Activated CD4-positive, alpha-beta T cell treated with anti-CD3 and anti-CD28 coated beads for 36 hours (primary cell): Measurements from ENCODE around the gene COL20A1. TPM values are rescaled to one million over a fixed set of nuclear protein-coding genes. Genes with fewer than 3 reads are reported as not detected.
"Not testable (repeated sequence)": the region's sequence is repeated elsewhere in the genome, so short reads cannot be mapped to it uniquely, and the experiment has no call there.

ENCODE experiments used
- ATAC-seq: fragments of 200-7000 bp; cut with Tn5 transposase; one replicate; pipeline ENCODE4 v1.10.0; 2021; ENCODE audit warnings: mild to moderate bottlenecking, moderate library complexity
- CTCF ChIA-PET: fragments of 350-600 bp; sonication (Branson Sonifier 250); formaldehyde crosslinking; loops from one replicate; lab custom pipeline; 2021; ENCODE audit warnings: antibody characterized with exemption; lab: Charles Lee
- POLR2A ChIA-PET: fragments of 350-600 bp; sonication (Branson Sonifier 250); formaldehyde crosslinking; loops from one replicate; lab custom pipeline; 2021; ENCODE audit warnings: antibody characterized with exemption, inconsistent platforms; lab: Charles Lee
- DNase-seq: peaks from one replicate; pipeline ENCODE4 v3.0.0-alpha.2; 2020
- H3K27ac Mint-ChIP-seq: one replicate; pipeline ENCODE4 v1.8.0; 2021; ENCODE audit warnings: mixed read lengths
- H3K27me3 Mint-ChIP-seq: one replicate; pipeline ENCODE4 v1.8.0; 2021; ENCODE audit warnings: mixed read lengths
- H3K36me3 Mint-ChIP-seq: one replicate; pipeline ENCODE4 v1.8.0; 2021; ENCODE audit warnings: low read depth, mixed read lengths
- H3K4me1 Mint-ChIP-seq: one replicate; pipeline ENCODE4 v1.8.0; 2021; ENCODE audit warnings: mixed read lengths
- H3K4me3 Mint-ChIP-seq: one replicate; pipeline ENCODE4 v1.8.0; 2021; ENCODE audit warnings: mild to moderate bottlenecking, moderate library complexity, mixed read lengths
- H3K9me3 Mint-ChIP-seq: one replicate; pipeline ENCODE4 v1.8.0; 2021; ENCODE audit warnings: low read depth, mixed read lengths
- intact Hi-C, 2 experiments: fragments of 100-400 bp; cut with DNase I in 1 of 2; cut with micrococcal nuclease in 1 of 2; formaldehyde crosslinking; loops; one replicate each; pipeline versions ENCODE4 v1.14.2 to v1.15.1; 2022 to 2024; cut with DNase I, micrococcal nuclease
- total RNA-seq, 2 experiments: library from RNA; stranded (reverse); gene quantifications; one replicate each; pipeline ENCODE4 v1.2.3, GENCODE V29; 2021

The COL20A1 gene
- total RNA-seq: under 1 TPM; 0.04 to 0.09 TPM

DNA sequence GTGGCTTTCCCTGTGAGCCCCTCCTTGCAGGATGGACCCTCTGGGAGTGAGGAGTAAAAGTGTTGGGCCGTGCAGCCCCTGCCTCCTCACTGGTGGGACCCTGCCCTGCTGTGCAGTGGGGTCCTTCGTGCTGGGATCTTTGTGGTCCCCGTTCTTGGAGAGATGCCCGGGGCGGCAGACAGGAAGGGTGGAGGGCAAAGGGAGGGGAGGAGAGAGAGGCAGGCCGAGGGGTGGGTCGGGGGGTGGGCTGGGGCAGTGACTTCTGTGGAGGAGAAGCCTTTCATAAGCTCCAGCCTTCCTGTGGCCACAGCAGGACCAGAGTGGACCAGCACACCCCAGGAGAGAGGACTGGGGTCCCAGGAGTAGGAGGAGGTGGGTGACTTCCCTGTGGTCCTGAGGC, at the start of gene COL20A1:
Gene COL20A1 (plus strand): TSS at position 283 of the 400 bp plus-strand sequence. CDS start 1,922 bp downstream, outside the sequence.
- POLR2A ChIA-PET: interaction anchor here (0.6 kb wide), 1 partner anchor 220 kb away, joined by 3 read pairs; no protein-coding TSS in a partner anchor
- H3K36me3 Mint-ChIP-seq: peaks cover 6% of the 10 kb centered on the region
- no peak within 1 kb of the TSS for H3K4me3 Mint-ChIP-seq
- ATAC-seq: no peak
- DNase-seq: no peak
- H3K9me3 Mint-ChIP-seq: no peaks in the 10 kb centered on the region
- intact Hi-C loops: loop anchor here in 1 of 2 experiments (5.0 kb wide), 1 partner anchor 236 kb away; no protein-coding TSS in a partner anchor
- peaks cover 6% of the 10 kb centered on the region for H3K4me1 Mint-ChIP-seq
- no peak within 1 kb of the TSS for H3K27ac Mint-ChIP-seq
- H3K27me3 Mint-ChIP-seq: peaks cover 5% of the 10 kb centered on the region
- CTCF ChIA-PET: no interaction called here

DNA sequence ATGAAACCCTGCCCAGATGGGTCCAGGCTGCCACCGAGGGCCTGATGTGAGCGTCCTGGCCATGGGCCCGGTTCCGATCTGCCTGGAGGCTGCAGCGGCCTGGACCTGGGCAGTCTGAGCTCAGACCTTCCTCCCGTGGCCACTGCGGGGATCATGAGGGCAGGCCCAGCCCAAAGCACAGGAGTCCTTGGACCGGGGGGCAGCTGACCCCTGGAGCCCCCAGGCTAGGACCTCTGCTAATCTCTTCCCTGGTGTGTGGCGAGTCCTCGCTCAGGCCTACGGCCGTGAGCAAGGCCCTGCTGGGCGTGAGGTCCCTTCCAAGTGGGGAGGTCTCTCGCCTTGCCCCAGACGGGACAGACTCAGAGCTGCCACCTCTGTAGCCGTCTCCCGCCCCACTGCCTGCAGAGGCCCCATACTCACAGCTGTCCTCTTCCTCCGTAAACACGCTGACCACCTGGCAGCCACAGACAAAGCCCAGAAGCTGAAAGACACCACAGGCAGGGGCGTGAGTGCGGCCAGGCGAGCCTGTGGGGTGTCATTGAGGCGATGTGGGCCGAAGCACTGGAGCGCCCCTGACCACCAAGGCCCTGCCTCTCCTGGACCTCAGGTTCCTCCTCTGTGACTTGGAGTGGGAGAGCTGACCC, 49.3 kb upstream of the COL20A1 start:
- ChIA-PET POLR2A (no interaction called here), CTCF (interaction anchor here (1.0 kb wide), 1 partner anchor 34 kb away, joined by 5 read pairs; no protein-coding TSS in a partner anchor)
- peaks cover 5% of the 10 kb centered on the region for H3K27me3 Mint-ChIP-seq
- no peak overlapping the region for H3K27ac Mint-ChIP-seq
- no peaks in the 10 kb centered on the region for H3K36me3 Mint-ChIP-seq
- no peak overlapping the region for H3K4me3 Mint-ChIP-seq
- H3K4me1 Mint-ChIP-seq: no peaks in the 10 kb centered on the region
- no peak for DNase-seq
- no peaks in the 10 kb centered on the region for H3K9me3 Mint-ChIP-seq
- no peak for ATAC-seq
- intact Hi-C loops: no loop called here

DNA sequence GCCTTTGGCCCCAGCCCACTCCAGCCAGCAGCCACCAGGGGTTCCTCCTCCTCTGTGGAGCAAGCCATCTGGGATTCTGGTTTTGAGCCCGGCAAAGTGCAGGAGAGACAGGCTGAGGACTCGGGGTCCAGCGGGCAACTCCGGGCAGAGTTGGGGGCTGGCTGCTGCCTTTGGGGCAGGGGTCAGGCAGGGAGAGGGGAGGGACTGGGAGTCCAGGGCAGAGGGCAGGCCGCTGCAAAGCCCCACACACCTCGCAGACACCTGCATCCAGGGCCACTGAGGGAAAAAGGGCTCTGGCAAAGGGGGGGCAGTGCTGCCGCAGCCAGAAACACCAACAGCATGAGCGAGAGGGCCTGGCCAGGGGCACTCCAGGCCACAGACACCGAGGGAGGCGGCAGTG, 48.5 kb upstream of the COL20A1 start:
- Mint-ChIP-seq H3K4me1 (no peaks in the 10 kb centered on the region), H3K27ac (no peak overlapping the region), H3K4me3 (no peak overlapping the region), H3K36me3 (no peaks in the 10 kb centered on the region), H3K27me3 (peaks cover 5% of the 10 kb centered on the region), H3K9me3 (no peaks in the 10 kb centered on the region)
- intact Hi-C loops: no loop called here
- CTCF ChIA-PET: interaction anchor here (0.5 kb wide), 1 partner anchor 90 kb away, joined by 3 read pairs; no protein-coding TSS in a partner anchor
- POLR2A ChIA-PET: no interaction called here
- DNase-seq (no peak), ATAC-seq (no peak)

DNA sequence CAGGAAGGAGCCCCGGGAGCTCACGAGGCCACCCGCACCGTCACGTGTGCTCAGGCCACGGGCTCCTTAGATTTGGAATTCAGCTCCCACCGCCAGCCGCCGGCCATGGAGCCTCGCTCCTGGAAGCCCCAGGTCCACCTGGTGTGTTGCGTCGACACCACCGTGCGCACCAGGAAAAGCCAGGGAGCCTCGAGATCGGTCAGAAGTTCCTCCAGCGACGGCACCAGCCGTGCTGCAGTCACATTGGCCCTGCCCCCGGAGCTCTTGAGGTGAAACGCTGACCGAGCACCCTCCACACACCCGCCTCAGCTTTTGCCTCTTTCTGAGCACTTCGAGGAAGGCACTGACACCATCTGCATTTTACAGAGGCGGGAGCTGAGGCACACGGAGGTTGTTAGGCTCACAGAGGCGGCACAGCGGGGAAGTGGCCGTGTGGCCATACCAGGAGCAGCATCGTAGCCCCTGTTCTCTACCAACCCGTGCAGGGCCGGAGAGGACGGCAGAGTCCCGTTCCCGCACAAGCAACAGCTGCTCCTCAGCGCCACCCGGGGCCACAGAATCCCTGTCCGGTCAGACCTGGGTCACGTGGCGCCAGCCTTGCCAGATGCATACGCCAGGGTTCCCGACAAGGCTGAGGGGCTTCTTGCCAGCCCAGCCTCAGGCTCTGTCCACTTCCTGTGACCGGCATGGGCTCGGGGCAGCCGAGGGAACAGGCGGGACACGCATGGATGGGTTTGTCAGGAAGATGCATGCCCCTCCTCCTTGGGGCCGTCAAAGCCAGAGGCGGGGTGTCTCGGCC, 46.3 kb upstream of the COL20A1 start:
- POLR2A ChIA-PET: no interaction called here
- CTCF ChIA-PET: interaction anchor here (1.2 kb wide), 1 partner anchor 267 kb away, joined by 4 read pairs; no protein-coding TSS in a partner anchor
- intact Hi-C loops: no loop called here

DNA sequence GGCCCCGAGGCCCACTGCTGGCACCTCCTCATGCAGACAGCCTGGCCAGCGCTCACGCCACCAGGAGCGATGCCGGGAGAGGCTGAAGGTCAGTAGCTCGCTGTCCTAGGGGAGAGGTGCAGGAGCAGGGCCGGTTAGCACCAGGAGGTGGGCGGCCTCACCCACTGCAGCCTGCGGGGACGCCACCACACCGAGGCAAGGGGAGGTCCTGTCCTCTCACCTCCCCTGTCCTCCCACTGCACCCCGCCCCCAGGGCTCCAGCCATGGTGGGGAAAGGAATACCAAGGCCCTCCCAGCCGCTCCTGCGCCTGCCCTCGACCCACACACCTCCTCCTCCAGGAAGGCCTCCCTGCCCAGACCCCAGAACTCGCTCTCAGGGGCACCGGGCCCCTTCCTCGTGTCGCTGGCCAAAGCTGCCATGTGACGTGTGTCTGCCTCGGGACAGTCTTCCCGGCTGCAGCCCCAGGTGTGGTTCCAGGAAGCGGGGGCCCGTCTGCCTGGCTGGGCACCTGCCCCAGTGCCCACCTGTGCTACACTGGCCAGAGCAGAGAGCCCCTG, 45.2 kb upstream of the COL20A1 start:
- DNase-seq (no peak), ATAC-seq (no peak)
- peaks cover 17% of the 10 kb centered on the region for H3K27me3 Mint-ChIP-seq
- CTCF ChIA-PET: no interaction called here
- H3K4me3 Mint-ChIP-seq: no peak overlapping the region
- H3K9me3 Mint-ChIP-seq: no peaks in the 10 kb centered on the region
- no peaks in the 10 kb centered on the region for H3K4me1 Mint-ChIP-seq
- POLR2A ChIA-PET: no interaction called here
- no peak overlapping the region for H3K27ac Mint-ChIP-seq
- intact Hi-C loops: no loop called here
- no peaks in the 10 kb centered on the region for H3K36me3 Mint-ChIP-seq

More for the DNA sequence above, 46.3 kb upstream of the COL20A1 start:
- no peak for DNase-seq
- H3K9me3 Mint-ChIP-seq: no peaks in the 10 kb centered on the region
- H3K36me3 Mint-ChIP-seq: no peaks in the 10 kb centered on the region
- no peak overlapping the region for H3K4me3 Mint-ChIP-seq
- no peak overlapping the region for H3K27ac Mint-ChIP-seq
- H3K27me3 Mint-ChIP-seq: peaks cover 13% of the 10 kb centered on the region
- no peak for ATAC-seq
- H3K4me1 Mint-ChIP-seq: no peaks in the 10 kb centered on the region

DNA sequence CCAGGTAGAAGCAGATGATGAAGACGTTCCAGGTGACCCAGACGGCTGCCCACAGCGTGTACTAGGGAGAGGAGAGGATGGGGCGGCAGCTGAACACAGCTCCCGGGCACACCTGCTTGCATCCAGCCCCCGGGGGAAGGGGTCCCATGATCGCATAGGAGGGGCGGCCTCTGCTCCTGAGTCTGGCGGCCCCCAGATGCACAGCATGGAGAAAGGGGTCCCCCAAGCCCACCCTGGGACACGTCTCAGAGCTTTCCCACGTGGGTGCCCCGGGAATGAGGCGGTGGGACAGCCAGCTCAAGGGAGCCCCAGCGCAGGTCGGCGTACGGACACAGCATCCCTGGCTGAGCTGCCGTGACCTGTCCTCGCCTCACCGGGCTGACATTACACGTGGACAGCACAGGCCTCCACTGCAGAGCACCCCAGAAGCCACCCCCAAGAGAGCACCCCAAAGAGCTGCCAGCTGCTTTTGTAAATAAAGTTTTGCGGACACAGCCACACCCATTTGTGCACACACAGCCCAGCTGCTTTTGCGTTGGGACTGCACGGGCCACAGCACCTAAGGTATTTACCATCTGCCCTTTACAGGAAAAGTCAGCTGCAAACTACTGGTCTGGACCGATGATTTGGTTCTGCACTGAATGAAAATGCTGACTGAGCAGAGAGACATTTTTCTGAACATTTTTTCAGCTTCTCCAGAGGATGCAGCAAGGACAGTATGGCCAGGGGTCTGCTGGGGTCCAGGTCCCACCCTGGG, 44.0 kb upstream of the COL20A1 start:
- H3K27ac Mint-ChIP-seq: no peak overlapping the region
- H3K9me3 Mint-ChIP-seq: no peaks in the 10 kb centered on the region
- CTCF ChIA-PET: interaction anchor here (1.0 kb wide), 1 partner anchor 26 kb away, joined by 4 read pairs; no protein-coding TSS in a partner anchor
- POLR2A ChIA-PET: no interaction called here
- intact Hi-C loops: no loop called here
- no peak overlapping the region for H3K4me3 Mint-ChIP-seq
- H3K27me3 Mint-ChIP-seq: peaks cover 22% of the 10 kb centered on the region
- ATAC-seq (no peak), DNase-seq (no peak)
- peaks cover 3% of the 10 kb centered on the region for H3K4me1 Mint-ChIP-seq
- no peaks in the 10 kb centered on the region for H3K36me3 Mint-ChIP-seq

DNA sequence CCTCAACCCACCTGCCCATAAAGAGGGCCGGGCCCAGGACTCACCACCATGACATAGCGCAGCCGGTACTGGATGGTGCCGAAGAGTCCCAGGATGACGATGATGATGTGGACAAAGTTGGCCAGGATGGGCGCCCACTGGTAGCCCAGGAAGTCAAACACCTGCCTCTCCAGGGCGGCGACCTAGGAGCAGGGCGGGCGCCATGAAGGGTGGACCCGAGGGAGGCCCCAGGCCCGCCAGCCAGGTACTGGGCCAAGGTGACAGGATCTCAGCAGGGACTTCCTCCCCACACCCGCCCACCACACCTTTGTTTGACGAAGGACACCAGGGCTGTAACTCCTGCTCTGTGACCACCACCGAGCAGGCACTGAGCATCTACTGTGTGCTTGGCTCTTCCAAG, 43.1 kb upstream of the COL20A1 start:
- H3K9me3 Mint-ChIP-seq: no peaks in the 10 kb centered on the region
- intact Hi-C loops: no loop called here
- H3K36me3 Mint-ChIP-seq: no peaks in the 10 kb centered on the region
- H3K27me3 Mint-ChIP-seq: peaks cover 24% of the 10 kb centered on the region
- DNase-seq (no peak), ATAC-seq (no peak)
- ChIA-PET CTCF (interaction anchor here (1.0 kb wide), 1 partner anchor 27 kb away, joined by 4 read pairs; no protein-coding TSS in a partner anchor), POLR2A (no interaction called here)
- H3K4me3 Mint-ChIP-seq: no peak overlapping the region
- H3K27ac Mint-ChIP-seq: no peak overlapping the region
- peaks cover 3% of the 10 kb centered on the region for H3K4me1 Mint-ChIP-seq

GRCh38 chr20:63251350-63251749, 41.6 kb upstream of the COL20A1 start:
- H3K27ac Mint-ChIP-seq, H3K9me3 Mint-ChIP-seq, ATAC-seq, POLR2A ChIA-PET, H3K4me3 Mint-ChIP-seq, intact Hi-C loops, H3K4me1 Mint-ChIP-seq, H3K36me3 Mint-ChIP-seq: not testable (repeated sequence)
- peaks cover 32% of the 10 kb centered on the region for H3K27me3 Mint-ChIP-seq
- peak; percentile 30 for DNase-seq
- CTCF ChIA-PET: interaction anchor here (2.6 kb wide), 1 partner anchor 28 kb away, joined by 13 read pairs; no protein-coding TSS in a partner anchor

- CTCF ChIA-PET: interaction anchor here (0.6 to 2.6 kb wide), 2 partner anchors 21 to 29 kb away, joined by 3 to 13 read pairs; no protein-coding TSS in a partner anchor
- Mint-ChIP-seq H3K36me3 (no peaks in the 10 kb centered on the region), H3K4me3 (no peak overlapping the region), H3K9me3 (no peaks in the 10 kb centered on the region), H3K27ac (no peak overlapping the region), H3K27me3 (peaks cover 40% of the 10 kb centered on the region), H3K4me1 (peaks cover 3% of the 10 kb centered on the region)
- no peak for DNase-seq
- ATAC-seq: no peak
- POLR2A ChIA-PET: no interaction called here
- intact Hi-C loops: loop anchor here in 1 of 2 experiments (2.0 kb wide), 1 partner anchor 29 kb away; no protein-coding TSS in a partner anchor
These were observed 40.7 kb upstream of the COL20A1 start for GRCh38 chr20:63252284-63252711.

DNA sequence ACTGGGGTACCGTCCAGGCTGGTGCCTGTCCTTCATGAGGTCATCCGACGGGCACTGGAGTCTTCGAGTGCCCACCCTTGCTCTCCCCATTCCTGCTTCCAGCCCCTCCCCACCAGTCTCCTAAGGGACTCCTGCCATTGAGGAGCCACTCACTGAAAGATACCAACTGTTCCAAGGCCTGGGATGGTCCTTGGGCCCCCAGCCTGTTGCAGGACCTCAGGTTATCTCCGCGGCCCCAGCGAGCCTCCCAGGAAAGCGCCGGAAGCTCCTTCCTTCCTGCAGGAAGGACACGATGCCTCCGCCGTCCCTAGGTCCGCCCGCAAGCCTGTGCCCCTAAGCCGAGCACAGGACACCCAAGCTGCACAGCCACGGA, 39.9 kb upstream of the COL20A1 start:
- POLR2A ChIA-PET: no interaction called here
- DNase-seq (no peak), ATAC-seq (no peak)
- Mint-ChIP-seq H3K9me3 (no peaks in the 10 kb centered on the region), H3K27ac (no peak overlapping the region), H3K4me1 (peaks cover 3% of the 10 kb centered on the region), H3K4me3 (no peak overlapping the region), H3K27me3 (peaks cover 45% of the 10 kb centered on the region), H3K36me3 (no peaks in the 10 kb centered on the region)
- CTCF ChIA-PET: interaction anchor here (2.6 kb wide), 1 partner anchor 30 kb away, joined by 13 read pairs; no protein-coding TSS in a partner anchor
- intact Hi-C loops: loop anchor here in 1 of 2 experiments (2.0 kb wide), 1 partner anchor 30 kb away; no protein-coding TSS in a partner anchor
